Caco-2 (cell line): Measurements from ENCODE around the gene LSP1. TPM values are rescaled to one million over a fixed set of nuclear protein-coding genes. Genes with fewer than 3 reads are reported as not detected.

Source experiments
- BruUV-seq: library from RNA; stranded (reverse); fragments of 400-500 nt; replicated peaks from 2 replicates; lab custom pipeline; 2021; lab: Mats Ljungman, UMichigan
- CTCF ChIA-PET: fragments of 300-600 bp; sonication (Branson Sonifier 250); formaldehyde crosslinking; loops from one replicate; lab custom pipeline; 2022; ENCODE audit warnings: antibody characterized with exemption; lab: Charles Lee
- POLR2A ChIA-PET: fragments of 300-600 bp; sonication (Branson Sonifier 250); formaldehyde crosslinking; loops from one replicate; lab custom pipeline; 2022; ENCODE audit warnings: antibody characterized with exemption; lab: Charles Lee
- DNase-seq, 2 experiments: peaks; one replicate each; pipeline versions ENCODE4 v3.0.0 to v3.0.0-alpha.2; 2020 to 2022
- H3K27me3 ChIP-seq: replicated peaks from 2 replicates; pipeline ENCODE4 v1.6.0; 2011; ENCODE audit warnings: low read length; ENCODE audit not compliant: control insufficient read depth, insufficient read depth
- H3K36me3 ChIP-seq: 2 replicates; pipeline ENCODE4 v1.5.1; 2011; ENCODE audit warnings: low read length; ENCODE audit not compliant: control insufficient read depth, insufficient read depth
- H3K4me1 ChIP-seq: fragments of 250-450 bp; sonication (Bioruptor Pico); 2 replicates; pipeline ENCODE4 v1.5.1; 2020; ENCODE audit warnings: mild to moderate bottlenecking
- H3K4me3 ChIP-seq: 2 replicates; pipeline ENCODE4 v1.5.1; 2011; ENCODE audit warnings: low read depth, mild to moderate bottlenecking, control low read depth, low read length
- H3K9me3 ChIP-seq: fragments of 250-450 bp; sonication (Bioruptor Pico); 2 replicates; pipeline ENCODE4 v1.5.1; 2020; ENCODE audit warnings: mild to moderate bottlenecking, moderate library complexity
- H3K27ac Mint-ChIP-seq: one replicate; pipeline ENCODE4 v1.8.0; 2022; ENCODE audit warnings: mixed read lengths; ENCODE audit not compliant: unreplicated experiment
- H3K27me3 Mint-ChIP-seq: one replicate; pipeline ENCODE4 v1.8.0; 2022; ENCODE audit warnings: mixed read lengths; ENCODE audit not compliant: insufficient read depth, unreplicated experiment
- H3K36me3 Mint-ChIP-seq: one replicate; pipeline ENCODE4 v1.8.0; 2022; ENCODE audit warnings: mild to moderate bottlenecking, mixed read lengths; ENCODE audit not compliant: insufficient read depth, unreplicated experiment
- H3K4me1 Mint-ChIP-seq: one replicate; pipeline ENCODE4 v1.8.0; 2022; ENCODE audit warnings: low read depth, mixed read lengths; ENCODE audit not compliant: unreplicated experiment
- H3K4me3 Mint-ChIP-seq: one replicate; pipeline ENCODE4 v1.8.0; 2022; ENCODE audit warnings: mild to moderate bottlenecking, moderate library complexity, mixed read lengths; ENCODE audit not compliant: unreplicated experiment
- H3K9me3 Mint-ChIP-seq: one replicate; pipeline ENCODE4 v1.8.0; 2022; ENCODE audit warnings: mixed read lengths; ENCODE audit not compliant: unreplicated experiment
- CTCF ChIP-seq, 2 experiments: fragments of 200-600 bp in 1 of 2; IDR thresholded peaks; 1 replicate in 1 of 2; 2 replicates in 1 of 2; pipeline versions ENCODE4 v1.5.1 to v1.8.0; 2011 to 2022; ENCODE audit warnings: antibody characterized with exemption in 1 of 2, control low read depth in 1 of 2, inconsistent platforms in 1 of 2, low read depth in 1 of 2, low read length in 1 of 2, mild to moderate bottlenecking in 1 of 2, moderate library complexity in 1 of 2; ENCODE audit not compliant: insufficient read depth in 1 of 2, severe bottlenecking in 1 of 2, unreplicated experiment in 1 of 2
- intact Hi-C: fragments of 100-400 bp; cut with micrococcal nuclease; formaldehyde crosslinking; loops from one replicate; pipeline ENCODE4 v1.10.0; 2022; ENCODE audit not compliant: unreplicated experiment
- total RNA-seq: library from RNA; stranded (reverse); gene quantifications from 2 replicates; pipeline ENCODE4 v1.2.3, GENCODE V29; 2022

The LSP1 gene
- total RNA-seq, 1 experiment from 2014 or later: not detected

- H3K9me3 ChIP-seq: no peaks in the 10 kb centered on the region
- intact Hi-C loops: no loop called here
- H3K27me3 Mint-ChIP-seq: no peaks in the 10 kb centered on the region
- no peaks in the 10 kb centered on the region for H3K4me1 Mint-ChIP-seq
- H3K36me3 ChIP-seq: no peaks in the 10 kb centered on the region
- H3K4me3 Mint-ChIP-seq: no peak overlapping the region
- no peaks in the 10 kb centered on the region for H3K36me3 Mint-ChIP-seq
- no peaks in the 10 kb centered on the region for H3K27me3 ChIP-seq
- H3K4me1 ChIP-seq: peaks cover 11% of the 10 kb centered on the region
- DNase-seq: peak in 1 of 2 experiments; percentile 29
- no TSS peak for BruUV-seq
- ChIA-PET CTCF (interaction anchor here (0.6 to 2.8 kb wide), 9 partner anchors 29 to 566 kb away, joined by 4 to 18 read pairs (median 7); partner anchors contain the start of gene SYT8), POLR2A (no interaction called here)
- peak overlapping the region; percentile 56 for H3K27ac Mint-ChIP-seq
- TF ChIP-seq CTCF (IDR thresholded peaks at IDR 0.05; ENCODE audit: insufficient read depth in 1 of 2, low read depth in 1 of 2, low read length in 1 of 2, severe bottlenecking in 1 of 2, unreplicated experiment in 1 of 2): no peak
- H3K4me3 ChIP-seq: no peak overlapping the region
- H3K9me3 Mint-ChIP-seq: no peaks in the 10 kb centered on the region
Measured at GRCh38 chr11:1877211-1878136, 24.6 kb downstream of the LSP1 start.

GRCh38 chr11:1878137-1879031, 25.5 kb downstream of the LSP1 start:
- Histone ChIP-seq H3K9me3 (no peaks in the 10 kb centered on the region), H3K27me3 (no peaks in the 10 kb centered on the region), H3K4me3 (no peak overlapping the region), H3K36me3 (no peaks in the 10 kb centered on the region), H3K4me1 (peaks cover 15% of the 10 kb centered on the region)
- ChIA-PET CTCF (interaction anchor here (0.6 to 2.8 kb wide), 2 partner anchors 53 to 567 kb away, joined by 4 to 10 read pairs; no protein-coding TSS in a partner anchor), POLR2A (no interaction called here)
- no TSS peak for BruUV-seq
- no peaks in the 10 kb centered on the region for H3K4me1 Mint-ChIP-seq
- no peak overlapping the region for H3K4me3 Mint-ChIP-seq
- no peaks in the 10 kb centered on the region for H3K9me3 Mint-ChIP-seq
- H3K27me3 Mint-ChIP-seq: no peaks in the 10 kb centered on the region
- DNase-seq: peak in 1 of 2 experiments; percentile 30
- H3K36me3 Mint-ChIP-seq: no peaks in the 10 kb centered on the region
- intact Hi-C loops: no loop called here
- no peak for TF ChIP-seq CTCF (IDR thresholded peaks at IDR 0.05; ENCODE audit: insufficient read depth in 1 of 2, low read depth in 1 of 2, low read length in 1 of 2, severe bottlenecking in 1 of 2, unreplicated experiment in 1 of 2)
- no peak overlapping the region for H3K27ac Mint-ChIP-seq

GRCh38 chr11:1879342-1879940, 26.6 kb downstream of the LSP1 start:
- intact Hi-C loops: no loop called here
- peak in 1 of 2 experiments; percentile 26 for DNase-seq
- Mint-ChIP-seq H3K27ac (no peak overlapping the region), H3K36me3 (no peaks in the 10 kb centered on the region), H3K4me3 (no peak overlapping the region), H3K4me1 (no peaks in the 10 kb centered on the region), H3K27me3 (no peaks in the 10 kb centered on the region), H3K9me3 (no peaks in the 10 kb centered on the region)
- Histone ChIP-seq H3K36me3 (no peaks in the 10 kb centered on the region), H3K4me1 (peaks cover 15% of the 10 kb centered on the region), H3K27me3 (no peaks in the 10 kb centered on the region), H3K4me3 (no peak overlapping the region), H3K9me3 (no peaks in the 10 kb centered on the region)
- ChIA-PET CTCF (no interaction called here), POLR2A (no interaction called here)
- no peak for TF ChIP-seq CTCF (IDR thresholded peaks at IDR 0.05; ENCODE audit: insufficient read depth in 1 of 2, low read depth in 1 of 2, low read length in 1 of 2, severe bottlenecking in 1 of 2, unreplicated experiment in 1 of 2)
- no TSS peak for BruUV-seq
